AG10803 (cell line): ENCODE measurements around the gene AFM.

Source experiments
- DNase-seq: peaks from one replicate; pipeline ENCODE4 v3.0.0; 2010; ENCODE audit warnings: low read depth
- H3K4me3 ChIP-seq: 2 replicates; pipeline ENCODE4 v1.5.1; 2011; ENCODE audit warnings: mild to moderate bottlenecking, low read length, control low read depth
- CTCF ChIP-seq: conservative IDR thresholded peaks from 2 replicates; pipeline ENCODE4 v1.5.1; 2011; ENCODE audit warnings: mild to moderate bottlenecking, low read length, control low read depth, inconsistent platforms

AFM gene

GRCh38 chr4:73481358-73481757 lies at the start of gene AFM:
Gene AFM (plus strand): TSS chr4:73481745. CDS start chr4:73481776, 31 bp downstream.
- no peak within 1 kb of the TSS for H3K4me3 ChIP-seq
- DNase-seq, result no peak
- TF ChIP-seq CTCF, result no peak

GRCh38 chr4:73431813-73432168 lies 49.8 kb upstream of the AFM start:
- no peak overlapping the region for H3K4me3 ChIP-seq
- DNase-seq, result no peak
- TF ChIP-seq CTCF, result no peak

GRCh38 chr4:73432169-73433000 lies 49.2 kb upstream of the AFM start:
- DNase-seq, result no peak
- no peak for TF ChIP-seq CTCF
- H3K4me3 ChIP-seq, result no peak overlapping the region

GRCh38 chr4:73433140-73433539 lies 48.4 kb upstream of the AFM start:
- TF ChIP-seq CTCF, result no peak
- no peak for DNase-seq
- H3K4me3 ChIP-seq, result no peak overlapping the region

- DNase-seq, result no peak
- TF ChIP-seq CTCF, result peak; percentile 71
- H3K4me3 ChIP-seq, result no peak overlapping the region
Observed at GRCh38 chr4:73434311-73434710, 47.2 kb upstream of the AFM start.

- no peak for DNase-seq
- no peak for TF ChIP-seq CTCF
- H3K4me3 ChIP-seq, result no peak within 1 kb of the TSS
Observed at GRCh38 chr4:73435984-73436383, 45.6 kb upstream of the AFM start, which contains the start of gene AFP. Gene AFP (plus strand): TSS chr4:73436221. CDS start chr4:73436263, 42 bp downstream.
